ENCODE measurements around the gene RIMKLB. TPM values are rescaled to one million over a fixed set of nuclear protein-coding genes. Genes with fewer than 3 reads are reported as not detected.
A peak's percentile ranks its signal among the peaks of the same experiment; 100 is the strongest.

Gene RIMKLB
- total and polyA plus RNA-seq, 2 donors (not counting 1 experiment from before 2014, with no cell fraction given), result 13.0 to 22.3 TPM

DNA sequence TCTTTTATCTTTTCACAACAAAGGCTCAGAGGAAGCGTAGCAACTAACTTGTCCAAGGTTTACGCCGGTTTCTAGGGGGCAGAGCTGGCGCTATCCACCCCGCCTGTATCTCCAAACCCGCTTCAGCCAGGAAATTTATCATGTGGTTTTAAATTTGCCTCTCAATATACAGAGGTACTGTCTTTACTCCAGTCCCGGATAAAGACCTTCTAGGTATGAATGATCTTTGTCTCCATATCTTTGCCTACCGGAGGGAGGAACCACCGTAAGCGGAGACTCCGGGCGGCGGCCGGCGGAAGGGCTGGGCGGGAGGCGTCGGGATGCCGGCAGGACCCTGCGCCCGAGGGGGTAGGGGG lies 693 bp upstream of the RIMKLB start:
- H3K4me3 ChIP-seq (replicated peaks in 1 of 4; ENCODE audit: control extremely low read depth in 1 of 4, insufficient read depth in 1 of 4, low read depth in 3 of 4, low read length in 4 of 4), result peak overlapping the region; percentile 46 to 84 (median 69)
- no peaks in the 10 kb centered on the region for H3K9me3 ChIP-seq (ENCODE audit: control insufficient read depth, insufficient read depth, low read depth, low read length)
- no peaks in the 10 kb centered on the region for H3K79me2 ChIP-seq (ENCODE audit: control insufficient read depth, insufficient read depth, low read length)
- no peaks in the 10 kb centered on the region for H3K27me3 ChIP-seq (ENCODE audit: control insufficient read depth, insufficient read depth, low read length)
- peak overlapping the region; percentile 8 for H3K27ac ChIP-seq (ENCODE audit: insufficient read depth, low read length)
- H3K4me1 ChIP-seq (ENCODE audit: control insufficient read depth, extremely low read depth, insufficient read depth, low read length), result no peaks in the 10 kb centered on the region
- H3K4me2 ChIP-seq (ENCODE audit: extremely low read depth, insufficient read depth, low read length), result peak overlapping the region; percentile 13
- DNase-seq (ENCODE audit: low read depth in 2 of 2), result peak; percentile 21 to 56
- H3K36me3 ChIP-seq (ENCODE audit: control insufficient read depth, insufficient read depth, low read length), result no peaks in the 10 kb centered on the region
- H3K9ac ChIP-seq (ENCODE audit: insufficient read depth, low read length), result peak overlapping the region; percentile 75
- H4K20me1 ChIP-seq (ENCODE audit: control insufficient read depth, extremely low read depth, insufficient read depth, low read length), result no peaks in the 10 kb centered on the region
- H2AFZ ChIP-seq (ENCODE audit: low read length), result peak overlapping the region; percentile 62
- TF ChIP-seq EZH2 (IDR thresholded peaks at IDR 0.05; ENCODE audit: low read length, missing control alignments), result no peak
- TF ChIP-seq, protein P1, sequence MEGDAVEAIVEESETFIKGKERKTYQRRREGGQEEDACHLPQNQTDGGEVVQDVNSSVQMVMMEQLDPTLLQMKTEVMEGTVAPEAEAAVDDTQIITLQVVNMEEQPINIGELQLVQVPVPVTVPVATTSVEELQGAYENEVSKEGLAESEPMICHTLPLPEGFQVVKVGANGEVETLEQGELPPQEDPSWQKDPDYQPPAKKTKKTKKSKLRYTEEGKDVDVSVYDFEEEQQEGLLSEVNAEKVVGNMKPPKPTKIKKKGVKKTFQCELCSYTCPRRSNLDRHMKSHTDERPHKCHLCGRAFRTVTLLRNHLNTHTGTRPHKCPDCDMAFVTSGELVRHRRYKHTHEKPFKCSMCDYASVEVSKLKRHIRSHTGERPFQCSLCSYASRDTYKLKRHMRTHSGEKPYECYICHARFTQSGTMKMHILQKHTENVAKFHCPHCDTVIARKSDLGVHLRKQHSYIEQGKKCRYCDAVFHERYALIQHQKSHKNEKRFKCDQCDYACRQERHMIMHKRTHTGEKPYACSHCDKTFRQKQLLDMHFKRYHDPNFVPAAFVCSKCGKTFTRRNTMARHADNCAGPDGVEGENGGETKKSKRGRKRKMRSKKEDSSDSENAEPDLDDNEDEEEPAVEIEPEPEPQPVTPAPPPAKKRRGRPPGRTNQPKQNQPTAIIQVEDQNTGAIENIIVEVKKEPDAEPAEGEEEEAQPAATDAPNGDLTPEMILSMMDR (conservative IDR thresholded peaks at IDR 0.05 in 1 of 2, IDR thresholded peaks at IDR 0.05 in 1 of 2; ENCODE audit: low read depth in 1 of 2, low read length in 2 of 2), result no peak

GRCh38 chr12:8698132-8698851 lies 501 bp downstream of the RIMKLB start:
- peak overlapping the region; percentile 91 for H3K9ac ChIP-seq (ENCODE audit: insufficient read depth, low read length)
- peak overlapping the region; percentile 79 for H3K27ac ChIP-seq (ENCODE audit: insufficient read depth, low read length)
- no peaks in the 10 kb centered on the region for H3K79me2 ChIP-seq (ENCODE audit: control insufficient read depth, insufficient read depth, low read length)
- no peaks in the 10 kb centered on the region for H3K9me3 ChIP-seq (ENCODE audit: control insufficient read depth, insufficient read depth, low read depth, low read length)
- no peaks in the 10 kb centered on the region for H3K27me3 ChIP-seq (ENCODE audit: control insufficient read depth, insufficient read depth, low read length)
- peak overlapping the region; percentile 79 to 90 (median 82) for H3K4me3 ChIP-seq (replicated peaks in 1 of 4; ENCODE audit: control extremely low read depth in 1 of 4, insufficient read depth in 1 of 4, low read depth in 3 of 4, low read length in 4 of 4)
- peak overlapping the region; percentile 77 for H2AFZ ChIP-seq (ENCODE audit: low read length)
- H3K4me1 ChIP-seq (ENCODE audit: control insufficient read depth, extremely low read depth, insufficient read depth, low read length), result no peaks in the 10 kb centered on the region
- no peaks in the 10 kb centered on the region for H4K20me1 ChIP-seq (ENCODE audit: control insufficient read depth, extremely low read depth, insufficient read depth, low read length)
- DNase-seq (ENCODE audit: low read depth in 2 of 2), result peak; percentile 27 to 55
- no peaks in the 10 kb centered on the region for H3K36me3 ChIP-seq (ENCODE audit: control insufficient read depth, insufficient read depth, low read length)
- TF ChIP-seq EZH2 (IDR thresholded peaks at IDR 0.05; ENCODE audit: low read length, missing control alignments), result no peak
- TF ChIP-seq, protein P1 (conservative IDR thresholded peaks at IDR 0.05 in 1 of 2, IDR thresholded peaks at IDR 0.05 in 1 of 2; ENCODE audit: low read depth in 1 of 2, low read length in 2 of 2), result no peak
- peak overlapping the region; percentile 73 for H3K4me2 ChIP-seq (ENCODE audit: extremely low read depth, insufficient read depth, low read length)

- TF ChIP-seq, protein P1 (conservative IDR thresholded peaks at IDR 0.05 in 1 of 2, IDR thresholded peaks at IDR 0.05 in 1 of 2; ENCODE audit: low read depth in 1 of 2, low read length in 2 of 2), result no peak
- TF ChIP-seq EZH2 (IDR thresholded peaks at IDR 0.05; ENCODE audit: low read length, missing control alignments), result no peak
- Histone ChIP-seq H3K9me3 (ENCODE audit: control insufficient read depth, insufficient read depth, low read depth, low read length) (no peaks in the 10 kb centered on the region), H3K27me3 (ENCODE audit: control insufficient read depth, insufficient read depth, low read length) (no peaks in the 10 kb centered on the region), H2AFZ (ENCODE audit: low read length) (peak overlapping the region; percentile 77), H3K79me2 (ENCODE audit: control insufficient read depth, insufficient read depth, low read length) (no peaks in the 10 kb centered on the region), H3K36me3 (ENCODE audit: control insufficient read depth, insufficient read depth, low read length) (no peaks in the 10 kb centered on the region), H3K4me2 (ENCODE audit: extremely low read depth, insufficient read depth, low read length) (peak overlapping the region; percentile 73), H3K4me1 (ENCODE audit: control insufficient read depth, extremely low read depth, insufficient read depth, low read length) (no peaks in the 10 kb centered on the region), H3K27ac (ENCODE audit: insufficient read depth, low read length) (peak overlapping the region; percentile 79), H3K9ac (ENCODE audit: insufficient read depth, low read length) (no peak overlapping the region), H4K20me1 (ENCODE audit: control insufficient read depth, extremely low read depth, insufficient read depth, low read length) (no peaks in the 10 kb centered on the region), H3K4me3 (replicated peaks in 1 of 4; ENCODE audit: control extremely low read depth in 1 of 4, insufficient read depth in 1 of 4, low read depth in 3 of 4, low read length in 4 of 4) (peak overlapping the region; percentile 79 to 90 (median 82))
- DNase-seq (ENCODE audit: low read depth in 2 of 2), result peak; percentile 41 to 43
Observed at GRCh38 chr12:8698879-8699278, 1.1 kb downstream of the RIMKLB start.

All from fibroblast of lung (primary cell).